Prostate gland (tissue), 2 donors: ENCODE data around the gene CHST1. TPM values are rescaled to one million over a fixed set of nuclear protein-coding genes. Genes with fewer than 3 reads are reported as not detected.

ENCODE experiments used
- DNase-seq: peaks from one replicate; pipeline ENCODE4 v3.0.0-alpha.2; 2019; ENCODE audit warnings: low spot score
- H3K27ac ChIP-seq, 2 donors: fragments of 200-600 bp; sonication (generic); 2 replicates each; pipeline ENCODE4 v1.5.1; 2017 to 2019
- H3K27me3 ChIP-seq: fragments of 200-600 bp; sonication (generic); replicated peaks from 2 replicates; pipeline ENCODE4 v1.5.1; 2019; ENCODE audit not compliant: insufficient read depth
- H3K36me3 ChIP-seq, 2 donors: fragments of 200-600 bp; sonication (generic); 1 replicate in 1 of 2; 2 replicates in 1 of 2; pipeline versions ENCODE4 v1.5.1 to v1.8.1; 2017 to 2019
- H3K4me1 ChIP-seq: fragments of 200-600 bp; sonication (generic); replicated peaks from 2 replicates; pipeline ENCODE4 v1.5.1; 2019
- H3K4me3 ChIP-seq, 2 donors: fragments of 200-600 bp; sonication (generic); 2 replicates each; pipeline ENCODE4 v1.5.1; 2017 to 2019
- H3K9me3 ChIP-seq: fragments of 200-600 bp; sonication (generic); 2 replicates; pipeline ENCODE4 v1.5.1; 2017
- CTCF ChIP-seq, 4 experiments: fragments of 200-600 bp in 2 of 4; fragments of 450-650 bp in 2 of 4; sonication (generic) in 2 of 4; IDR thresholded peaks; 1 replicate in 3 of 4; 2 replicates in 1 of 4; pipeline ENCODE4 v1.5.1; 2016 to 2019; ENCODE audit warnings: antibody characterized with exemption in 4 of 4, mild to moderate bottlenecking in 2 of 4, moderate library complexity in 2 of 4
- POLR2A ChIP-seq: fragments of 450-650 bp; IDR thresholded peaks from one replicate; pipeline ENCODE4 v1.6.1; 2016; ENCODE audit warnings: antibody characterized with exemption, mild to moderate bottlenecking
- POLR2AphosphoS5 ChIP-seq: sonication (generic); formaldehyde crosslinking; IDR thresholded peaks from one replicate; pipeline ENCODE4 v1.6.1; 2017; ENCODE audit warnings: antibody characterized with exemption
- WGBS: methylation state at CpG from one replicate; pipeline ENCODE4 v1.1.5; 2018; 5-methylcytosine and 5-hydroxymethylcytosine counted together
- intact Hi-C: fragments of 100-400 bp; cut with DNase I; formaldehyde crosslinking; loops from one replicate; pipeline ENCODE4 v1.14.2; 2022
- total RNA-seq, 2 donors: library from RNA; depleted of rRNA; stranded (reverse); fragments of >200 nt; gene quantifications; one replicate each; pipeline ENCODE4 v1.1.0, GENCODE V29; 2016

The CHST1 gene
- total RNA-seq, 2 donors from 2014 or later: 0.32 to 4.4 TPM

GRCh38 chr11:45644981-45645889 lies 20.2 kb downstream of the CHST1 start:
- intact Hi-C loops: no loop called here

GRCh38 chr11:45643598-45644260 lies 21.7 kb downstream of the CHST1 start:
- Histone ChIP-seq H3K27ac (no peak overlapping the region), H3K27me3 (no peaks in the 10 kb centered on the region), H3K4me1 (no peaks in the 10 kb centered on the region), H3K9me3 (no peaks in the 10 kb centered on the region), H3K36me3 (no peaks in the 10 kb centered on the region), H3K4me3 (no peak overlapping the region)
- no peak for DNase-seq
- WGBS: 30% methylated on average over 7 of the region's 7 CpGs
- TF ChIP-seq POLR2A (no peak), CTCF (IDR thresholded peaks at IDR 0.05) (no peak), POLR2AphosphoS5 (no peak)
- intact Hi-C loops: no loop called here

More at GRCh38 chr11:45644981-45645889, 20.2 kb downstream of the CHST1 start:
- H3K36me3 ChIP-seq: no peaks in the 10 kb centered on the region
- TF ChIP-seq POLR2A (no peak), CTCF (IDR thresholded peaks at IDR 0.05) (no peak), POLR2AphosphoS5 (no peak)
- H3K27me3 ChIP-seq: no peaks in the 10 kb centered on the region
- H3K9me3 ChIP-seq: no peaks in the 10 kb centered on the region
- no peak overlapping the region for H3K4me3 ChIP-seq
- WGBS: 92% methylated on average over 10 of the region's 10 CpGs
- H3K27ac ChIP-seq: no peak overlapping the region
- no peak for DNase-seq
- no peaks in the 10 kb centered on the region for H3K4me1 ChIP-seq

GRCh38 chr11:45641961-45642360 lies 23.5 kb downstream of the CHST1 start:
- no peak for DNase-seq
- Histone ChIP-seq H3K27me3 (no peaks in the 10 kb centered on the region), H3K9me3 (no peaks in the 10 kb centered on the region), H3K4me3 (no peak overlapping the region), H3K27ac (no peak overlapping the region), H3K36me3 (no peaks in the 10 kb centered on the region), H3K4me1 (no peaks in the 10 kb centered on the region)
- intact Hi-C loops: no loop called here
- no peak for TF ChIP-seq CTCF (IDR thresholded peaks at IDR 0.05)
- no peak for TF ChIP-seq POLR2A
- TF ChIP-seq POLR2AphosphoS5: no peak
- WGBS: 85% methylated on average over 2 of the region's 2 CpGs

- Histone ChIP-seq H3K27ac (no peak overlapping the region), H3K9me3 (no peaks in the 10 kb centered on the region), H3K4me1 (no peaks in the 10 kb centered on the region), H3K36me3 (no peaks in the 10 kb centered on the region), H3K4me3 (no peak overlapping the region), H3K27me3 (peaks cover 3% of the 10 kb centered on the region)
- TF ChIP-seq POLR2AphosphoS5: no peak
- no peak for TF ChIP-seq POLR2A
- TF ChIP-seq CTCF (IDR thresholded peaks at IDR 0.05): no peak
- no peak for DNase-seq
- 73% methylated on average over 2 of the region's 2 CpGs for WGBS
- intact Hi-C loops: no loop called here
Observed at GRCh38 chr11:45638051-45638450, 27.4 kb downstream of the CHST1 start.
